ENCODE measurements around the gene SARS2. TPM values are rescaled to one million over a fixed set of nuclear protein-coding genes. Genes with fewer than 3 reads are reported as not detected.
A peak's percentile ranks its signal among the peaks of the same experiment; 100 is the strongest.
"Not testable (repeated sequence)": the region's sequence is repeated elsewhere in the genome, so short reads cannot be mapped to it uniquely, and the experiment has no call there.

SARS2 gene
- total RNA-seq, 2 experiments from 2014 or later, result 43.4 to 48.6 TPM

DNA sequence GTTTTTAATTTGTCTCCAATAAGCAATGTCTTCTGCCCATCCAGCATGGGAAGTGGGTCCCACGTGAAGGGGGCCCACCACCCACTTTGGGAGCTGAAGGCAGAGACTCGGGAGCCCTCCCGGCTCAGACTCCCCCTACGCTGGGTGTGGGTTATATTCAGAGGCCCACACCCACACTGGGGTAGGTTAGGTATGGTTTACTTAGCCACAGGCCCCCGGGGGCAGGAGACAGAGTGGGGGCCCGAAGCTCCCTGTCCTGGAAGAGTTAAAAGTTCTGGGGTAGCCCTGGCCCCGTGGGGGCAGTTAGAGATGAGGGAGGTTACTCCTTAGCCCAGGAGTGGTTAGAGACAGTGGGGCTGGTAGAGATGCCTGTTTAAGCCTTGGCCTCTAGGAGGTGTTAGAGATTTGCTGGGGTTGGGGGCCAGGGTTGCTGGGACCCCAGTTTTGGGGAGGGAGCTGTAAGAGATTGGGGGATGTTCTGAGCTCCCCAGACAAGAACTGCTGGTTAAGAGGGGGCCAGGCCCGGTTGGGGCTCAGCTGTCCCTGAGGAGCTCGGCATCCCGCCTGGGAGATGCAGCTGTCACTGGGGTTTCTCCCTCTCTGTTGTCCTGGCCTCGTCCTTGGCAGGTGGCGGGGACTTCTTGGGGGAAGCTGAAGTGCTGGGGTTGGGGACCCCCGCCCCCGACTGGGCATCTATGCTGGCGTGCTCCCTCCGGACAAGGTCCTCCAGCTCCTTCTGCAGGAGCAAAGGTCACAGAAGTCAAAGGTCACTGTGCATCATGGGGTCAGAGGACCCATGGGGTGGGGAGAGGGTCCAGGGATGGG, 51.8 kb downstream of the SARS2 start:
- TF ChIP-seq, protein P1, sequence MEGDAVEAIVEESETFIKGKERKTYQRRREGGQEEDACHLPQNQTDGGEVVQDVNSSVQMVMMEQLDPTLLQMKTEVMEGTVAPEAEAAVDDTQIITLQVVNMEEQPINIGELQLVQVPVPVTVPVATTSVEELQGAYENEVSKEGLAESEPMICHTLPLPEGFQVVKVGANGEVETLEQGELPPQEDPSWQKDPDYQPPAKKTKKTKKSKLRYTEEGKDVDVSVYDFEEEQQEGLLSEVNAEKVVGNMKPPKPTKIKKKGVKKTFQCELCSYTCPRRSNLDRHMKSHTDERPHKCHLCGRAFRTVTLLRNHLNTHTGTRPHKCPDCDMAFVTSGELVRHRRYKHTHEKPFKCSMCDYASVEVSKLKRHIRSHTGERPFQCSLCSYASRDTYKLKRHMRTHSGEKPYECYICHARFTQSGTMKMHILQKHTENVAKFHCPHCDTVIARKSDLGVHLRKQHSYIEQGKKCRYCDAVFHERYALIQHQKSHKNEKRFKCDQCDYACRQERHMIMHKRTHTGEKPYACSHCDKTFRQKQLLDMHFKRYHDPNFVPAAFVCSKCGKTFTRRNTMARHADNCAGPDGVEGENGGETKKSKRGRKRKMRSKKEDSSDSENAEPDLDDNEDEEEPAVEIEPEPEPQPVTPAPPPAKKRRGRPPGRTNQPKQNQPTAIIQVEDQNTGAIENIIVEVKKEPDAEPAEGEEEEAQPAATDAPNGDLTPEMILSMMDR (IDR thresholded peaks at IDR 0.05), result no peak
- Mint-ChIP-seq H3K4me3 (peak overlapping the region; percentile 95), H3K27ac (peak overlapping the region; percentile 98), H3K4me1 (ENCODE audit: low read depth) (peaks cover 31% of the 10 kb centered on the region), H3K36me3 (ENCODE audit: low read depth) (peaks cover 9% of the 10 kb centered on the region), H3K9me3 (no peaks in the 10 kb centered on the region), H3K27me3 (no peaks in the 10 kb centered on the region)
- intact Hi-C loops (cut with micrococcal nuclease), result no loop called here
- ATAC-seq (peak; percentile 47), DNase-seq (peak; percentile 25)
- POLR2A ChIA-PET, result interaction anchor here (0.6 to 3.5 kb wide), 15 partner anchors 9 to 210 kb away, joined by 3 to 21 read pairs (median 3); partner anchors contain the start of gene HNRNPL
- CTCF ChIA-PET, result interaction anchor here (1.0 to 6.0 kb wide), 8 partner anchors 9 to 476 kb away, joined by 3 to 61 read pairs (median 9); partner anchors contain the start of genes ECH1, FAM98C, MRPS12 and SARS2

DNA sequence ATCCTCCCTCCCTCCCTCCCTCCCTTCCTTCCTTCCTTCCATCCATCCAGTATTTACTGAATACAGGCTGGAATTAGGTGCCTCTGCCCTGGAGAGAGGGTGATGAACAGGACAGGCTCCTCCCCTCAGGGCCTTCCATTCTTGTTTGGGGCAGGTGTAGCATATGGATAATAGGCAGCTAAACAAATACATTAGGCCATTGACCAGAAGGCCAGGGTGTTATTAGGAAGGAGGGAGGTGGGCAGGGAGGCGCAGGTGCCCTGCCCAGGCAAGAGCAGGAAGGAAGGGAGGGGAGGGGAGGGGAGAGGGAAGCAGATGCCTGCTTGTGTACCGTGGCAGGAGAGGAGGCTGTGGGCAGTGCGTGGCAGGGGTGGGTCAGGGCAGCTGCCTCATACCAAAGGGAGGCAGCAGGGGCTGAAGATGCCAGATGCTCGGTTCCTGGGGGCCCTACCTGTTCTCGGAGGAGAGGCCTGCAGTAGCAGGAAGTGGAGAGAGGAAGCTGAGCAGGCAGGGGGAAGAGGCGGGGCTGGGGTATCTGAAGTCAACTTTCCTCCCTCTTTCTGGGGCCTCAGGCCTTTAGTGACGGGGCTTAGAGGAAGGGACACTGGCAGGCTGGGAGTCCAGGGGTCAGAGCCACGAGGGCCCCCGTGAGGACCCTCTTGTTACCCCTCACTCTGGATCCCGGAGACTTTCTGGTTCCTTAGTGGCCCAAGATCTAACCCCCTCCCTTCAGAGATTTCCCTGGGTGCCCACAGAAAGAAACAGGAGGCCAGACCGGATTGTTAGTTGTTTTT, 52.6 kb downstream of the SARS2 start, which contains the start of gene RINL:
RINL (minus strand) TSS at position 495 of the 794 bp plus-strand sequence. CDS start 1,533 bp downstream, outside the sequence.
- CTCF ChIA-PET, result interaction anchor here (1.2 to 6.0 kb wide), 7 partner anchors 9 to 475 kb away, joined by 3 to 61 read pairs (median 11); partner anchors contain the start of genes ECH1, FAM98C, MRPS12 and SARS2
- H3K4me1 Mint-ChIP-seq (ENCODE audit: low read depth), result peaks cover 34% of the 10 kb centered on the region
- peak within 1 kb of the TSS; percentile 98 for H3K27ac Mint-ChIP-seq
- peak; percentile 86 for DNase-seq
- H3K27me3 Mint-ChIP-seq, result no peaks in the 10 kb centered on the region
- TF ChIP-seq, protein P1 (IDR thresholded peaks at IDR 0.05), result no peak
- POLR2A ChIA-PET, result interaction anchor here (0.6 to 3.5 kb wide), 18 partner anchors 9 to 261 kb away, joined by 3 to 21 read pairs (median 3); partner anchors contain the start of genes ACTN4 and HNRNPL
- intact Hi-C loops (cut with micrococcal nuclease), result no loop called here
- H3K36me3 Mint-ChIP-seq (ENCODE audit: low read depth), result peaks cover 13% of the 10 kb centered on the region
- ATAC-seq, result peak; percentile 93
- H3K9me3 Mint-ChIP-seq, result no peaks in the 10 kb centered on the region
- peak within 1 kb of the TSS; percentile 95 for H3K4me3 Mint-ChIP-seq

DNA sequence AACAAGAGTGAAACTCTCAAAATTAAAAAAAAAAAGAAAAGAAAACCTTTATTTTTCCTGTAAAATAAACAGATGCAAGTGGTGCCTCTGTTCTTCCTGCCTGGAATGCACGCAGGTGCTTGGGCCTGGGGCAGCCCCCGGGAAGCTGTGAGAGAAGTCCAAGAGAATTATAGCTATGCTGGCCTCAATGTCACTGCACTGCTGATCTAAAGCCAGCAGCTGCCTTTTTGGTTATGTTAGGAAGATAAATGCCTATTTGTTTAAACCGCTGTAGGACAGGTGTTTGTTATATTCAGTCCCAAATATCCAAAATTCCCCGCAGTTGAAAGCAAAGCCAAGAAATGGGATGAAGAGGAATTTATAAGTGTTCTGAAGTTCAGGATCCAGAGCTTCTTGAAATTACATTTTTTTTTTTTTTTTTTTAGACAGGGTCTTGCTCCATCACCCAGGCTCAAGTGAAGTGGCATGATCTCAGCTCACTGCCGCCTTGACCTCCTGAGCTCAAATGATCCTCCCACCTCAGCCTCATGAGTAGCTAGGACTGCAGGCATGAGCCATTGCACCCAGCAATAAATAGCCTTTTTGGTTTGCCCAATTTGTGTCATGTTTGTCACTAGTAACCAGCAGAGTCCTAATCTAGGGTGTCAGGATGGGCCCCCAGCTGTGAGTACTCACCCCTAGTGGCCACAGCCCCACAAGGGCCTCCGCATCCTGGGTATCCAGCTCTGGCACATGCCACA, 54.7 kb downstream of the SARS2 start:
- H3K4me1 Mint-ChIP-seq (ENCODE audit: low read depth), result peaks cover 34% of the 10 kb centered on the region
- H3K9me3 Mint-ChIP-seq, result no peaks in the 10 kb centered on the region

DNA sequence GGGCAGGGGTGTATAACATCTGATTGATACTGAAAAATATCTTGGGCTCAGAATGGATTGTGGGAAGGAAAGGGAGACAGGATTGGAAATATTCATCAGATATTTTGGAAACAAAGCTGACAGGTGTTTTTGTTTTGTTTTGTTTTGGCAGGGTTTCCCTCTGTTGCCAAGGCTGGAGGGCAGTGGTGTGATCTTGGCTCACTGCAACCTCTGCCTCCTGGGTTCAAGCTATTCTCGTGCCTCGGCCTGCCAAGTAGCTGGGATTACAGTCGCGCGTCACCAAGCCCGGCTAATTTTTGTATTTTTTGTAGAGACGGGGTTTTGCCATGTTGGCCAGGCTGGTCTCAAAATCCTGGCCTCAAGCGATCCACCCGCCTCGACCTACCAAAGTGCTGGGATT, 57.2 kb downstream of the SARS2 start:
- H3K27me3 Mint-ChIP-seq; H3K4me3 Mint-ChIP-seq; DNase-seq; intact Hi-C loops (cut with micrococcal nuclease); ATAC-seq; H3K9me3 Mint-ChIP-seq: not testable (repeated sequence)
- ChIA-PET POLR2A (interaction anchor here (0.7 kb wide), 1 partner anchor 24 kb away, joined by 4 read pairs; the partner anchor contains the start of gene HNRNPL), CTCF (interaction anchor here (1.8 kb wide), 1 partner anchor 14 kb away, joined by 7 read pairs; no protein-coding TSS in a partner anchor)
- peak overlapping the region; percentile 16 for H3K27ac Mint-ChIP-seq
- H3K4me1 Mint-ChIP-seq (ENCODE audit: low read depth), result peaks cover 43% of the 10 kb centered on the region
- H3K36me3 Mint-ChIP-seq (ENCODE audit: low read depth), result peaks cover 44% of the 10 kb centered on the region

More for the DNA sequence above, 54.7 kb downstream of the SARS2 start:
- intact Hi-C loops (cut with micrococcal nuclease), result no loop called here
- Mint-ChIP-seq H3K36me3 (ENCODE audit: low read depth) (peaks cover 23% of the 10 kb centered on the region), H3K27ac (peak overlapping the region; percentile 98), H3K4me3 (no peak overlapping the region), H3K27me3 (no peaks in the 10 kb centered on the region)
- ChIA-PET CTCF (interaction anchor here (1.0 to 6.0 kb wide), 4 partner anchors 10 to 54 kb away, joined by 3 to 61 read pairs (median 10); partner anchors contain the start of genes MRPS12 and SARS2), POLR2A (interaction anchor here (0.6 to 3.5 kb wide), 3 partner anchors 24 to 258 kb away, joined by 3 to 21 read pairs (median 4); partner anchors contain the start of gene MAP4K1)
- DNase-seq (peak; percentile 33), ATAC-seq (no peak)
- TF ChIP-seq, protein P1 (IDR thresholded peaks at IDR 0.05), result no peak
